Measurements from ENCODE around the gene OR5C1. TPM values are rescaled to one million over a fixed set of nuclear protein-coding genes. Genes with fewer than 3 reads are reported as not detected.

The OR5C1 gene
- total and polyA plus RNA-seq, 2 of the 13 experiments (the other 11 are each of a cell fraction or from before 2014, with no cell fraction given): not detected

DNA sequence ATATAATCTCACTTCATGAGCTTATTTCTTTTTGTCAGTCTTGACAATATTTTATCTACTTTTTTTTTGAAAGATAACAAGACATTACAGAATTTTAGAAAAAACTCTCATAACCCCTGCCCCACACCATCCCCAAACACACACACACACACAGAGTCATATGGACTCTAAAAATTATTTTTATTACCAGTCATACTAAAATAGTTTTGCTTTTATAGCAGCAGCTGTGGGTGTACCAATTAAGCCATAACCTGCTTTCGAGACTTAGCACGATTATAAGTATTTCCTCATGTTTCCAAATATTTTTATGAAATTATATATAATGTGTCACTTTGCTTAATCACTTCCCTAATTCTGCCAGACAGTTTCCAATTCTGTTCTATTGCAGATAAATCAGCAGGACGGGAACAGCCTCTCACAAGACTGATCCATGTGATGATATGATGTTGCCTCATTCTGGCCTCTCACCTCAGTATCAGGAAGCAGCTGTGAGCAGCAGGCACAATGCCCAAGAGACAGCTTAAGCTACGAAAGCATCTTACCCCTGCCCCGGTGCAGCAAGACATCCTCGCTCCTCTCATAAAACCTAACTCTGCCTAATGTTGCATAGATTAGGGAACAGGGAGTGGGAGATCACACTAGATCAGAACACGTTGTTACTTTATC is 32.7 kb downstream of the OR5C1 start:
- Histone ChIP-seq H3K27ac (ENCODE audit: extremely low read length, insufficient read depth, low read length) (no peak overlapping the region), H3K4me1 (ENCODE audit: insufficient read depth, low read length) (peaks cover 9% of the 10 kb centered on the region)
- CTCF ChIA-PET (ENCODE audit: low intra/inter-chr PET ratio, low total read pairs): no interaction called here

More for the DNA sequence above, 32.7 kb downstream of the OR5C1 start:
- no peak overlapping the region for H3K4me3 ChIP-seq (replicated peaks in 1 of 3; ENCODE audit: insufficient read depth in 1 of 3, low read depth in 2 of 3, low read length in 3 of 3)
- POLR2A ChIA-PET: no interaction called here
- H2AFZ ChIP-seq (ENCODE audit: low read length): no peak overlapping the region
- intact Hi-C loops (cut with micrococcal nuclease; ENCODE audit: unreplicated experiment) (no loop called here), in situ Hi-C loops (cut with HindIII; ENCODE audit: extremely low pct_ligation_motif_present, low pct_unique_long_range_greater_than_20kb) (loop anchor here (25.0 kb wide), 1 partner anchor 459 kb away; the partner anchor contains the start of gene PTGS1)
- ATAC-seq: no peak
- H3K27me3 ChIP-seq (ENCODE audit: control insufficient read depth in 1 of 2, insufficient read depth in 2 of 2, low read length in 2 of 2): no peaks in the 10 kb centered on the region
- H3K79me2 ChIP-seq (ENCODE audit: insufficient read depth, low read length): peaks cover 14% of the 10 kb centered on the region
- no peak overlapping the region for H3K9ac ChIP-seq (ENCODE audit: insufficient read depth, low read depth, low read length)
- FAIRE-seq: no peak
- DNase-seq (ENCODE audit: low spot score): no peak
- 98% methylated on average over 7 of the region's 7 CpGs for WGBS (ENCODE audit: low lambda C conversion rate)
- H3K4me2 ChIP-seq (ENCODE audit: low read depth, low read length): no peak overlapping the region
- H3K36me3 ChIP-seq (replicated peaks in 1 of 2; ENCODE audit: control insufficient read depth in 1 of 2, insufficient read depth in 2 of 2, low read length in 2 of 2): peaks cover 13 to 47% of the 10 kb centered on the region in 2 experiments
- TF ChIP-seq DNMT1 (CRISPR knock-in tag; IDR thresholded peaks at IDR 0.05) (no peak), DR1 (CRISPR knock-in tag; IDR thresholded peaks at IDR 0.05) (no peak), NAIF1 (CRISPR knock-in tag; IDR thresholded peaks at IDR 0.05; ENCODE audit: borderline replicate concordance) (no peak), SP4 (CRISPR knock-in tag; IDR thresholded peaks at IDR 0.05) (no peak), XBP1 (CRISPR knock-in tag; IDR thresholded peaks at IDR 0.05) (no peak), ZNF12 (CRISPR knock-in tag; IDR thresholded peaks at IDR 0.05) (no peak), ZNF841 (CRISPR knock-in tag; IDR thresholded peaks at IDR 0.05; ENCODE audit: borderline replicate concordance) (no peak), ZNF34 (CRISPR knock-in tag; IDR thresholded peaks at IDR 0.05; ENCODE audit: borderline replicate concordance) (no peak), ZNF652 (CRISPR knock-in tag; IDR thresholded peaks at IDR 0.05; ENCODE audit: borderline replicate concordance, low read depth) (no peak)
- TF ChIP-seq, protein P1, sequence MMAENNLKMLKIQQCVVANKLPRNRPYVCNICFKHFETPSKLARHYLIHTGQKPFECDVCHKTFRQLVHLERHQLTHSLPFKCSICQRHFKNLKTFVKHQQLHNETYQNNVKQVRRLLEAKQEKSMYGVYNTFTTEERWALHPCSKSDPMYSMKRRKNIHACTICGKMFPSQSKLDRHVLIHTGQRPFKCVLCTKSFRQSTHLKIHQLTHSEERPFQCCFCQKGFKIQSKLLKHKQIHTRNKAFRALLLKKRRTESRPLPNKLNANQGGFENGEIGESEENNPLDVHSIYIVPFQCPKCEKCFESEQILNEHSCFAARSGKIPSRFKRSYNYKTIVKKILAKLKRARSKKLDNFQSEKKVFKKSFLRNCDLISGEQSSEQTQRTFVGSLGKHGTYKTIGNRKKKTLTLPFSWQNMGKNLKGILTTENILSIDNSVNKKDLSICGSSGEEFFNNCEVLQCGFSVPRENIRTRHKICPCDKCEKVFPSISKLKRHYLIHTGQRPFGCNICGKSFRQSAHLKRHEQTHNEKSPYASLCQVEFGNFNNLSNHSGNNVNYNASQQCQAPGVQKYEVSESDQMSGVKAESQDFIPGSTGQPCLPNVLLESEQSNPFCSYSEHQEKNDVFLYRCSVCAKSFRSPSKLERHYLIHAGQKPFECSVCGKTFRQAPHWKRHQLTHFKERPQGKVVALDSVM (CRISPR knock-in tag; IDR thresholded peaks at IDR 0.05): no peak
- TF ChIP-seq, protein P2, sequence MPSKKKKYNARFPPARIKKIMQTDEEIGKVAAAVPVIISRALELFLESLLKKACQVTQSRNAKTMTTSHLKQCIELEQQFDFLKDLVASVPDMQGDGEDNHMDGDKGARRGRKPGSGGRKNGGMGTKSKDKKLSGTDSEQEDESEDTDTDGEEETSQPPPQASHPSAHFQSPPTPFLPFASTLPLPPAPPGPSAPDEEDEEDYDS (CRISPR knock-in tag; IDR thresholded peaks at IDR 0.05): no peak
- BruUV-seq (replicated peaks): no TSS peak
- H4K20me1 ChIP-seq (ENCODE audit: insufficient read depth, low read length): peaks cover under 1% of the 10 kb centered on the region; the same call in 1 of the 2 replicates
- no peaks in the 10 kb centered on the region for H3K9me3 ChIP-seq (ENCODE audit: low read length)
